Tibial artery (tissue), 4 donors: ENCODE data around the gene PHLDB1.
A peak's percentile ranks its signal among the peaks of the same experiment; 100 is the strongest.
"Not testable (repeated sequence)": the region's sequence is repeated elsewhere in the genome, so short reads cannot be mapped to it uniquely, and the experiment has no call there.

Source experiments
- DNase-seq, 2 donors: peaks; one replicate each; pipeline ENCODE4 v3.0.0-alpha.2; 2019
- H3K27ac ChIP-seq, 2 donors: fragments of 200-600 bp; sonication (generic) in 1 of 2; 1 replicate in 1 of 2; 2 replicates in 1 of 2; pipeline ENCODE4 v1.5.1; 2018 to 2019; ENCODE audit warnings: mild to moderate bottlenecking in 1 of 2
- H3K27me3 ChIP-seq, 2 donors: fragments of 200-600 bp; sonication (generic) in 1 of 2; one replicate each; pipeline versions ENCODE4 v1.5.1 to v1.6.0; 2016 to 2019
- H3K36me3 ChIP-seq, 3 donors: fragments of 200-600 bp; sonication (generic) in 2 of 3; one replicate each; pipeline ENCODE4 v1.5.1; 2016 to 2019; ENCODE audit warnings: mild to moderate bottlenecking in 2 of 3
- H3K4me1 ChIP-seq, 4 donors: fragments of 200-600 bp; sonication (generic) in 2 of 4; 1 replicate in 3 of 4; 2 replicates in 1 of 4; pipeline ENCODE4 v1.5.1; 2016 to 2019
- H3K4me3 ChIP-seq, 2 donors: fragments of 200-600 bp; sonication (generic) in 1 of 2; 1 replicate in 1 of 2; 2 replicates in 1 of 2; pipeline ENCODE4 v1.5.1; 2018 to 2019; ENCODE audit warnings: mild to moderate bottlenecking in 2 of 2
- H3K9me3 ChIP-seq, 3 donors: fragments of 200-600 bp; sonication (generic) in 1 of 3; one replicate each; pipeline ENCODE4 v1.5.1; 2016 to 2019
- intact Hi-C: fragments of 100-400 bp; cut with DNase I; formaldehyde crosslinking; loops from one replicate; pipeline ENCODE4 v1.15.0; 2023; ENCODE audit warnings: low total_unique reads
- TF ChIP-seq, protein P1 (sequence below), 2 experiments: fragments of 200-600 bp in 1 of 2; fragments of 450-650 bp in 1 of 2; IDR thresholded peaks; one replicate each; pipeline ENCODE4 v1.5.1; 2017 to 2019; ENCODE audit warnings: antibody characterized with exemption in 2 of 2, mild to moderate bottlenecking in 1 of 2, moderate library complexity in 1 of 2

PHLDB1 gene

GRCh38 chr11:118572061-118572980 lies 35.1 kb upstream of the PHLDB1 start, which contains the start of gene ARCN1:
TSS of gene ARCN1 (plus strand) at chr11:118572409. CDS start at chr11:118572548, 139 bp downstream.
- Histone ChIP-seq H3K4me1 (peaks cover 0 to 46% (median 21%) of the 10 kb centered on the region in 4 donors), H3K4me3 (peak within 1 kb of the TSS; percentile 98), H3K9me3 (no peaks in the 10 kb centered on the region), H3K27ac (peak within 1 kb of the TSS; percentile 99), H3K27me3 (no peaks in the 10 kb centered on the region), H3K36me3 (no peaks in the 10 kb centered on the region)
- intact Hi-C loops, result loop anchor here (5.0 kb wide), 1 partner anchor 35 kb away; the partner anchor contains the start of gene PHLDB1
- DNase-seq, result peak; percentile 74 to 90
- TF ChIP-seq, protein P1, sequence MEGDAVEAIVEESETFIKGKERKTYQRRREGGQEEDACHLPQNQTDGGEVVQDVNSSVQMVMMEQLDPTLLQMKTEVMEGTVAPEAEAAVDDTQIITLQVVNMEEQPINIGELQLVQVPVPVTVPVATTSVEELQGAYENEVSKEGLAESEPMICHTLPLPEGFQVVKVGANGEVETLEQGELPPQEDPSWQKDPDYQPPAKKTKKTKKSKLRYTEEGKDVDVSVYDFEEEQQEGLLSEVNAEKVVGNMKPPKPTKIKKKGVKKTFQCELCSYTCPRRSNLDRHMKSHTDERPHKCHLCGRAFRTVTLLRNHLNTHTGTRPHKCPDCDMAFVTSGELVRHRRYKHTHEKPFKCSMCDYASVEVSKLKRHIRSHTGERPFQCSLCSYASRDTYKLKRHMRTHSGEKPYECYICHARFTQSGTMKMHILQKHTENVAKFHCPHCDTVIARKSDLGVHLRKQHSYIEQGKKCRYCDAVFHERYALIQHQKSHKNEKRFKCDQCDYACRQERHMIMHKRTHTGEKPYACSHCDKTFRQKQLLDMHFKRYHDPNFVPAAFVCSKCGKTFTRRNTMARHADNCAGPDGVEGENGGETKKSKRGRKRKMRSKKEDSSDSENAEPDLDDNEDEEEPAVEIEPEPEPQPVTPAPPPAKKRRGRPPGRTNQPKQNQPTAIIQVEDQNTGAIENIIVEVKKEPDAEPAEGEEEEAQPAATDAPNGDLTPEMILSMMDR (IDR thresholded peaks at IDR 0.05), result no peak

- Histone ChIP-seq H3K4me1 (peaks cover 0 to 53% (median 24%) of the 10 kb centered on the region in 4 donors), H3K36me3 (no peaks in the 10 kb centered on the region), H3K27ac (peak overlapping the region; percentile 99), H3K27me3 (no peaks in the 10 kb centered on the region), H3K4me3 (peak overlapping the region; percentile 98), H3K9me3 (no peaks in the 10 kb centered on the region)
- no peak for DNase-seq
- TF ChIP-seq, protein P1 (IDR thresholded peaks at IDR 0.05), result no peak
- intact Hi-C loops, result loop anchor here (5.0 kb wide), 1 partner anchor 34 kb away; the partner anchor contains the start of gene PHLDB1
Measured at GRCh38 chr11:118572981-118573550, 34.3 kb upstream of the PHLDB1 start.

DNA sequence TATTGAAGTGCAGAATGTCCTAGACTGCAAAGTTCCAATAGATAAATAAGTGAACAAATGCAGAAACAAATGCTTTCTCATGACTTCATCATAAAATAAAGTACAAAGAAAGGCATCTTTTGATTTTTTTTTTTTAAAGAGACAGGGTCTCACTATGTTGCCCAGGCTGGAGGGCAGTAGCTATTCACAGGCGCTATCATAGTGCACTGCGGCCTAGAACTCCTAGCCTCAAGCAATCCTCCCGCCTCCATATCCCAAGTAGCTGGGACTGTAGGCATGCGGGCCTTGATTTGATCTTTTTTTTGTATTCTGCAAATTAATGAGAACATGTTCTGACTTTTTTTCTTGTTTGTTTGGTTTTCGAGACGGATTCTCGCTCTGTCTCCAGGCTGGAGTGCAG lies 32.8 kb upstream of the PHLDB1 start:
- TF ChIP-seq, protein P1 (IDR thresholded peaks at IDR 0.05), result no peak
- Histone ChIP-seq H3K27ac (no peak overlapping the region), H3K27me3 (no peaks in the 10 kb centered on the region), H3K9me3 (no peaks in the 10 kb centered on the region), H3K4me1 (peaks cover 0 to 68% (median 24%) of the 10 kb centered on the region in 4 donors), H3K4me3 (peak overlapping the region in 1 of 2 donors; percentile 98), H3K36me3 (no peaks in the 10 kb centered on the region)
- no peak for DNase-seq
- intact Hi-C loops, result loop anchor here (5.0 kb wide), 1 partner anchor 33 kb away; the partner anchor contains the start of gene PHLDB1

DNA sequence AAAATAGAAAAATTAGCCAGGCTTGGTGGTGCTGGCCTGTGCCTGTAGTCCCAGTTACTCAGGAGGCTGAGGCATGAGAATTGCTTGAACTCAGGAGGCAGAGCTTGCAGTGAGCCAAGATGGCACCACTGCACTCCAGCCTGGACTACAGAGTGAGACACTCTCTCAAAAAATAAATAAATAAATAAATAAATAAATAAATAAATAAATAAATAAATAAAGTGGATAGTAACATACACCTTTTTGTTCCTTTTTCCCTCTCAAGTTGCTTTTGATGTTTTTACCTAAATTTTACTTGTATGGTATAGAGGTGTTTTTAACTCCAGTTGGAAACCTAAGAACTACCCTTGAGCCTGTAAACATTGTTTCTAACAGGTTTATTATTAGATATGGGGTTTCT lies 29.4 kb upstream of the PHLDB1 start:
- H3K4me3 ChIP-seq, DNase-seq, intact Hi-C loops, H3K27me3 ChIP-seq, H3K9me3 ChIP-seq: not testable (repeated sequence)
- Histone ChIP-seq H3K36me3 (peaks cover under 1 to 22% (median 14%) of the 10 kb centered on the region in 3 donors), H3K27ac (peak overlapping the region in 1 of 2 donors; percentile 22), H3K4me1 (peaks cover 0 to 72% (median 26%) of the 10 kb centered on the region in 4 donors)

DNA sequence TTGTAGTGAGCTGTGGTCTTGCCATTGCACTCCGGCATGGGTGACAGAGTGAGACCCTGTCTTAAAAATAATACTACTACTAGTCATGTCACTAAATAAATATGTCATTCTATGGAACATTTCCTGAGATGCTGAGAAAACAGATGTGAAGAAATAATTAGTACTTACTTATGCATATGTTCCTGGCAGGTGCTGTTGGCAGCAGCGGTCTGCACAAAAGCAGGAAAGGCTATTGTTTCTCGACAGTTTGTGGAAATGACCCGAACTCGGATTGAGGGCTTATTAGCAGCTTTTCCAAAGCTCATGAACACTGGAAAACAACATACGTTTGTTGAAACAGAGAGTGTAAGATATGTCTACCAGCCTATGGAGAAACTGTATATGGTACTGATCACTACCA lies 26.4 kb upstream of the PHLDB1 start:
- TF ChIP-seq, protein P1 (IDR thresholded peaks at IDR 0.05), result no peak
- DNase-seq, result no peak
- Histone ChIP-seq H3K27ac (no peak overlapping the region), H3K27me3 (no peaks in the 10 kb centered on the region), H3K4me1 (peaks cover 0 to 44% (median 11%) of the 10 kb centered on the region in 4 donors), H3K9me3 (no peaks in the 10 kb centered on the region), H3K4me3 (no peak overlapping the region), H3K36me3 (peaks cover 31 to 53% (median 45%) of the 10 kb centered on the region in 3 donors)
- intact Hi-C loops, result no loop called here
